Measurements from ENCODE around the gene TMEM218. TPM values are rescaled to one million over a fixed set of nuclear protein-coding genes. Genes with fewer than 3 reads are reported as not detected.

Gene TMEM218
- total RNA-seq, 1 experiment from 2014 or later, result 17.9 TPM

DNA sequence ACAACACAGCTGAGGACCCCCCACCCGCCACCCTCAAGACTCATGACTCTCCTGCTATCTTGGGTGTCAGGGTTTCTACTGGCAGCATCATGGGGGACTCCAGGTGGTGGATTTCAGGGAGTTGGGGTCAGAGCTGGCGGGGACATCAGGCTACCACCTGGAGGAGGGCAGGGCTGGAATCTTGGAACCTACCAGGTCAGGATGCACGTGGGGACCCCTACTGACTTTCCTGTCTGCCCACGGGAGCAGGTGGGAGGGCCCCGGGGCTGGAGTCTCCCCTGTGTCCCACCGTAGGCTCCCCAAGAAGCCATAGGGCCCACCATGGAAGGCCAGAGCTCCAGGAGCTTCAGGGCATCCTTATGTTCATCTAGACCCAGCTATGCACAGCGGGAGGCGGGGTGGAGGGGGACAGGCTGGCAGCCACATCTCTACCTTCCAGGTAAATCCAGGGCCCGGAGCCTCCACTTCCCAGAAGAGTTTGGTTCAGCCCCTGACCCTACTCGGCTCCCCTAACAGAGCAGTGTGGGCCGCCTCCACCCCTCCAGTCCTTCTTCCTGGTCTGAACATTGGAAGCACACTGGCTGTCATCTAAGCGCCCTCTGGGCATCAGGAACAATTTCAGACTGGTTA is 38.4 kb downstream of the TMEM218 start:
- Histone ChIP-seq H2AFZ (ENCODE audit: low read depth, low read length, poor library complexity, severe bottlenecking) (no peak overlapping the region), H3K79me2 (ENCODE audit: insufficient read depth, low read length) (no peaks in the 10 kb centered on the region), H3K4me2 (ENCODE audit: low read length) (no peak overlapping the region), H3K9me2 (ENCODE audit: insufficient read depth) (no peaks in the 10 kb centered on the region), H3K27me3 (ENCODE audit: insufficient read depth, low read length) (no peaks in the 10 kb centered on the region), H4K20me1 (ENCODE audit: insufficient read depth) (no peaks in the 10 kb centered on the region), H3K27ac (ENCODE audit: low read depth, low read length) (no peak overlapping the region), H3K9me3 (ENCODE audit: control insufficient read depth in 1 of 2, insufficient read depth in 1 of 2, low read depth in 1 of 2, low read length in 2 of 2) (no peaks in the 10 kb centered on the region), H3K9ac (ENCODE audit: low read length) (no peak overlapping the region), H3K4me1 (ENCODE audit: control insufficient read depth in 1 of 2, insufficient read depth in 2 of 2, low read length in 2 of 2) (peaks cover 20 to 45% of the 10 kb centered on the region in 2 experiments), H3K36me3 (ENCODE audit: control insufficient read depth in 1 of 2, insufficient read depth in 2 of 2, low read length in 2 of 2) (no peaks in the 10 kb centered on the region), H3K4me3 (replicated peaks in 1 of 2; ENCODE audit: low read depth in 1 of 2, low read length in 2 of 2) (no peak overlapping the region)
- RAD21 ChIA-PET (ENCODE audit: low non-redundant PET in 1 of 2, low total read pairs in 2 of 2, uncharacterized antibody in 2 of 2, unreplicated experiment in 2 of 2), result no interaction called here
- no peak for ATAC-seq
- no TSS peak for BruUV-seq (replicated peaks)
- CTCF ChIA-PET, result no interaction called here
- no peak for TF ChIP-seq SRF (IDR thresholded peaks at IDR 0.05; ENCODE audit: low read depth)
- no peak for TF ChIP-seq POLR2AphosphoS5 (IDR thresholded peaks at IDR 0.05; ENCODE audit: low read depth, low read length)
- TF ChIP-seq, protein P1, sequence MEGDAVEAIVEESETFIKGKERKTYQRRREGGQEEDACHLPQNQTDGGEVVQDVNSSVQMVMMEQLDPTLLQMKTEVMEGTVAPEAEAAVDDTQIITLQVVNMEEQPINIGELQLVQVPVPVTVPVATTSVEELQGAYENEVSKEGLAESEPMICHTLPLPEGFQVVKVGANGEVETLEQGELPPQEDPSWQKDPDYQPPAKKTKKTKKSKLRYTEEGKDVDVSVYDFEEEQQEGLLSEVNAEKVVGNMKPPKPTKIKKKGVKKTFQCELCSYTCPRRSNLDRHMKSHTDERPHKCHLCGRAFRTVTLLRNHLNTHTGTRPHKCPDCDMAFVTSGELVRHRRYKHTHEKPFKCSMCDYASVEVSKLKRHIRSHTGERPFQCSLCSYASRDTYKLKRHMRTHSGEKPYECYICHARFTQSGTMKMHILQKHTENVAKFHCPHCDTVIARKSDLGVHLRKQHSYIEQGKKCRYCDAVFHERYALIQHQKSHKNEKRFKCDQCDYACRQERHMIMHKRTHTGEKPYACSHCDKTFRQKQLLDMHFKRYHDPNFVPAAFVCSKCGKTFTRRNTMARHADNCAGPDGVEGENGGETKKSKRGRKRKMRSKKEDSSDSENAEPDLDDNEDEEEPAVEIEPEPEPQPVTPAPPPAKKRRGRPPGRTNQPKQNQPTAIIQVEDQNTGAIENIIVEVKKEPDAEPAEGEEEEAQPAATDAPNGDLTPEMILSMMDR (IDR thresholded peaks at IDR 0.05 in 2 of 3, conservative IDR thresholded peaks at IDR 0.05 in 1 of 3; ENCODE audit: borderline replicate concordance in 1 of 3, insufficient read depth in 1 of 3, low read depth in 2 of 3, low read length in 2 of 3), result no peak
- POLR2A ChIA-PET, result no interaction called here
- DNase-seq (ENCODE audit: low read depth, low spot score), result no peak
- intact Hi-C loops (cut with micrococcal nuclease), result no loop called here

DNA sequence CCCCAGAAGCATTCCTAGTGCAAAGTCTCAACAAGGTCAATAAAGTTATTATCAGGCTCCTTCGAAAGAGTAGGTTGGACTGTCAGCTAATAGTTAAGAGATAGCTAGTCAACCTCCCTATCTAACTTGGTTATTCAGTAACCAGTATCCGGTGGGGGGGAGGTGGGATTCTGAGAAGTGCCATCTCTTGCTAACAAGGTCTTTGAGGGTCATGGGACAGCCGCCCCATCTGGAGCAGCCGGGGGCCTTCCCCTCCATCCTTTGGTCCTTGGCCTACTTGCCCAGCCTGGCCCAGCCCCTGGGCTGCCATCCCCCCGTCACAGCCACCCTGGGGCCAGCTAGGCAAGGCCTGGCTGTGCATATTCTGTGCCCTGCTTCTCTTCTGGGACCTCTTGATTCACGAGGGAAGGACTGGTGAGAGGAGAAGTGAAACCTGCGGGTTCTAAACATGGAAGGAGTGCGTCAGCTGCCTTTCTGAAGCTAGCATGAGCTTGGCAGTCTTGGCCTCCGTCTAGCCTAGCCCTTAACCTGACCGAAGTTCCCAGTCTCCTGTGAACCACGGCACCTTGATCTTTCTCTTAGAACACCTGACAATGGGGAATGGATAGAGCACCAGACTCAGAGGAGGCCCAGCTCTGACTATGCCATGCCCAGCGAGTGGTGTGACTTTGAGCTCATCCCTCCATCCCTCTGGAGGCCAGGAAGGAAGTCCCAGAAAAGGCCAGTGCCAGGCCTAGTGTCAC is 39.0 kb downstream of the TMEM218 start:
- intact Hi-C loops (cut with micrococcal nuclease), result no loop called here
- TF ChIP-seq EZH2phosphoT487 (IDR thresholded peaks at IDR 0.05; ENCODE audit: borderline replicate concordance), result no peak
- TF ChIP-seq, protein P2, sequence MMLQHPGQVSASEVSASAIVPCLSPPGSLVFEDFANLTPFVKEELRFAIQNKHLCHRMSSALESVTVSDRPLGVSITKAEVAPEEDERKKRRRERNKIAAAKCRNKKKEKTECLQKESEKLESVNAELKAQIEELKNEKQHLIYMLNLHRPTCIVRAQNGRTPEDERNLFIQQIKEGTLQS (IDR thresholded peaks at IDR 0.05), result no peak
- TF ChIP-seq, protein P3, sequence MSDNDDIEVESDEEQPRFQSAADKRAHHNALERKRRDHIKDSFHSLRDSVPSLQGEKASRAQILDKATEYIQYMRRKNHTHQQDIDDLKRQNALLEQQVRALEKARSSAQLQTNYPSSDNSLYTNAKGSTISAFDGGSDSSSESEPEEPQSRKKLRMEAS (IDR thresholded peaks at IDR 0.05), result no peak
- TF ChIP-seq JUND (IDR thresholded peaks at IDR 0.05), result no peak
- no peak for TF ChIP-seq EGR1 (IDR thresholded peaks at IDR 0.05; ENCODE audit: low read depth)
- no peak for TF ChIP-seq TCF7L2 (IDR thresholded peaks at IDR 0.05; ENCODE audit: borderline replicate concordance, extremely low read depth, insufficient read depth, insufficient read length)
- Histone ChIP-seq H3K4me1 (ENCODE audit: control insufficient read depth in 1 of 2, insufficient read depth in 2 of 2, low read length in 2 of 2) (peaks cover 20 to 45% of the 10 kb centered on the region in 2 experiments), H3K79me2 (ENCODE audit: insufficient read depth, low read length) (no peaks in the 10 kb centered on the region), H4K20me1 (ENCODE audit: insufficient read depth) (no peaks in the 10 kb centered on the region), H3K4me2 (ENCODE audit: low read length) (no peak overlapping the region), H3K36me3 (ENCODE audit: control insufficient read depth in 1 of 2, insufficient read depth in 2 of 2, low read length in 2 of 2) (no peaks in the 10 kb centered on the region), H3K9me2 (ENCODE audit: insufficient read depth) (no peaks in the 10 kb centered on the region), H3K27ac (ENCODE audit: low read depth, low read length) (no peak overlapping the region), H3K27me3 (ENCODE audit: insufficient read depth, low read length) (no peaks in the 10 kb centered on the region), H3K9me3 (ENCODE audit: control insufficient read depth in 1 of 2, insufficient read depth in 1 of 2, low read depth in 1 of 2, low read length in 2 of 2) (no peaks in the 10 kb centered on the region), H3K4me3 (replicated peaks in 1 of 2; ENCODE audit: low read depth in 1 of 2, low read length in 2 of 2) (no peak overlapping the region), H2AFZ (ENCODE audit: low read depth, low read length, poor library complexity, severe bottlenecking) (no peak overlapping the region), H3K9ac (ENCODE audit: low read length) (no peak overlapping the region)
- DNase-seq (ENCODE audit: low read depth, low spot score) (no peak), ATAC-seq (no peak)
- ChIA-PET POLR2A (no interaction called here), RAD21 (ENCODE audit: low non-redundant PET in 1 of 2, low total read pairs in 2 of 2, uncharacterized antibody in 2 of 2, unreplicated experiment in 2 of 2) (no interaction called here), CTCF (no interaction called here)
- BruUV-seq (replicated peaks), result no TSS peak

All from HCT116 (cell line).